ENCODE data around the gene GUCD1.
"Not testable (repeated sequence)": the region's sequence is repeated elsewhere in the genome, so short reads cannot be mapped to it uniquely, and the experiment has no call there.

The GUCD1 gene

DNA sequence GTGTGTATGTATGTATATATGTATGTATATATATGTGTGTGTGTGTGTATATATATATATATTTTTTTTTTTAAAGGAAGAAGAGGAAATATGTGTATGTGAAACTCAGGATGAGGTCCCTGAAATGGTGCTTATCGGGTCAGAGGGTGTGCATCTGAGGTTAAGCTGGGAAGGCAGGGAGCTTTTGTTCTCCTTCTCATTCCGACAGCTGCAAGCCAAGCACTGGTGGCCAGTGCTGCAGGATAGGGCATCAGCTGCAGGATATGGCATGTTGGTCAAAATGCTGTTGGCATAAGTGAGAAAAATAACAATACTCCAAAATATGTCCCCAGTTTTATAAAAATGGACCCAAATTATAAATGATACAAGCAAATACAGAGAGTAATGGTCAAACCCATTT lies 8.3 kb upstream of the GUCD1 start:
- DNase-seq, result no peak

DNA sequence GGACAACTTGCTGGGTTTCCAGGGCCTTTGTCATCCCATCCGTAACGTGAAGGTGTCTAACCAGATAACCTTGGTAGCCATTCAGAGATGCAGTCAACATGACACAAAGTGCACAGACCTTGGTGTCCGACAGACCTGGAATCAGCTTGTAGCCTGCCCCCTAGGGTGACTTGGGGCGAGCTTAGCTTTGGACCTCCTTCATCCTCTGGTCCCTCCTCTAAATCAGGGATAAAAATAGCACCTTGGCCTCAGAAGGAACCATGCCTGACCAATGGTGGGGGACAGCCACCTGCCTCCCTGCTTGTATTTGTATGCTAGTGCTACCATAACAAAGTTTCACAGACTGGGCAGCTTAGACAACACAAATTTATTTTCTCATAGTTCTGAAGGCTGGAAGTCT lies 4.5 kb upstream of the GUCD1 start:
- no peak for DNase-seq

DNA sequence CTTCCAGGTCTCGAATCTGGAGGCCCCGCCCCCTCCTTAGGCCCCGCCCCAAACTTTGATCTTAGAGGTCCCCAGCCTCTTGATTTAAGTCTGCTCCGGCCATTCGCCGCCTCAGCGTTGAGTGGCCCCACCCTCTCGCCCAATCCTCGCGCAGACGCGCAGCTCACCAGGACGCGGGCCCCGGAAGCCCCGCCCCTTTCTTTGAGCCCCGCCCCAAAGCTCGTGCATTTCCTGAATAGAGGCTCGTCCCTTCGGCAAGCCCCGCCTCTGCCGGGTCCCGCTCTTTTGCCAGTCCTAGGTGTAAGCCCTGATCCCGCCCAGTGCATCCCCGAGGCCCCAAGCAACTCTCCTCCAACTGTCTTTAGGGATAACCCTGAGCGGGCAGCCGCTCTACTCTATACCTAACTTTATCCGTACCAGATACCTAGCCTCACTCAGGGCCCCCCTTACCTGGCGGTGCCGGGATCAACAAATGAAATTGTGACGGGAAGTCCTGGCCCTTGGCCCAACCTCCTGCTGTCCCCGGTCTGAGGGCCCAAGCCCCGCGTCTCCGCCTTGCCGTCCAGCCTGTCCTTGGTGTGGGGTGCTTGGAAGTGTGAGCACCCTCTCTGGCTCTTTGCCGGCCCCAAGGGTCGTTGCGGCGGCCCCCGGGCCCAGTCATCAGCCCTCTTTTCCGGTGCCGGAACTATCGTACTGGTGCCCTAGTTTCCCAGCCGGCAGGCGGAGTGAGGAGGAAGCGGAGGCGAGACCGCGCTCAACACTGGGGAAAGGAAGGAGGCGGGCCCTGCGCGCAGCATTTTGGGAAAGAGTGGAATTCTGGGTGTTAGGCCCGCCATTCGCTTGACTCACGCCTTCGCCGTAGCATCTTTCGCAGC lies 464 bp upstream of the GUCD1 start, which contains the start of gene SNRPD3:
Gene SNRPD3 (plus strand): TSS at position 835 of the 875 bp plus-strand sequence. CDS start 1,676 bp downstream, outside the sequence.
- DNase-seq, result peak; percentile 98 to 100

DNA sequence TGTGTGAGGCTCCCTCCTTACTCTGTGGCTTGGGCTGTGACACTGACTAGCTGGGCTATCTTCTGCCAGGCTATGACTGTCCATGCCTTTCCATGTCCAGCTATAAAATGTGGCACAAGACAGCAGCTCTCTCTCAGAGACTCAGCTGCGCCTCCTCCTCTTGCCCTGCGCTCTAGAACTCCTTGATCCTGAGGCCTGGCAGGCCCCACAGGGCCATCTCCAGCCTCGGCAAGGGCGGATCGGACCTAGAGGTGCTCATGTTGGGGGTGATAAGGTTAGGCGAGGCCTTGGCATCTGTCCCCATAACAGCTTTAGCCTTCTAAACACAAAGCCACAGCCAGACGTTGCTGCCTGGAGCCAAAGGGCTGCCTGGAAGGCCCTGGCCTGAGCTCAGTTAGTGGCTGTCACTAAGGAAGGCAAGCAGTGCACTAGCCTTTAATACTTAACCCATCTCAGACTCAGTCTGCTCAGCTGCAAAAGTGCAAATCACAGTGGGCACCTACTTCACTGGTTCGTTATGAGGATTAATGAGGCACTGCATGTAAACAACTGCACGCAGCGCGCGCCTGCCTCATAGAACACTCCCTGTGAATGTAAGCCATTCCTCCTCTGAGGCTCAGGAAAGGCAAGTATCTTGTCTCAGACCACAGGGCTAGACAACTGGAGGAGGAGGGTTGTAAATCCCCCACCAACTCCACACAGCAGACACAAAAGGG lies 1.2 kb downstream of the GUCD1 start:
- DNase-seq, result no peak

DNA sequence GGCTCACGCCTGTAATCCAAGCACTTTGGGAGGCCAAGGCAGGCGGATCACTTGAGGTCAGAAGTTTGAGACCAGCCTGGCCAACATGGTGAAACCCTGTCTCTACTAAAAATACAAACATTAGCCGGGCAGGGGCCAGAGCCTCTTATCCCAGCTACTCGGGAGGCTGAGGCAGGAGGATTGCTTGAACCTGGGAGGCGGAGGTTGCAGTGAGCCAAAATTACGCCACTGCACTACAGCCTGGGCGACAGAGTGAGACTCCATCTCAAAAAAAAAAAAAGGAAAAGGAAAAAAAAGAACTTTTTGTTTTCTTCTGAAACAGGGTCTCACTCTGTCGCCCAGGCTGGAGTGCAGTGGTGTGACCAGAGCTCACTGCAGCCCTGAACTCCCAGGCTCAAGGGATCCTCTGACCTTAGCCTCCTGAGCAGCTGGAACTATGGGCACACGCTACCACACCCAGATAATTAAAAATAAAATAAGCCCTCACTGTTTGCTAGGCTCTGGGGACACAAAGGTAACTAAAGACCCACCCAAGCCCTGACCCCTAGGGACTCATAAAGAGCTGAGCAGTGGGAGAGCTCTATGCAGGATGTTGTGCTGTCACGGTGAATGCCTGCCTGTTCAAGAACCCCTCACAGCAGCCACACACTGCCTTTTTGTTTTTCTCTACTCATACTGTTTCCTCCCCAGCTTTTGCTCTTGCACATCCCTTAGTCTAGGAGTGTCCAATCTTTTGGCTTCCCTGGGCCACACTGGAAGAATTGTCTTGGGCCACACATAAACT lies 2.2 kb downstream of the GUCD1 start:
- DNase-seq, result not testable (repeated sequence)

DNA sequence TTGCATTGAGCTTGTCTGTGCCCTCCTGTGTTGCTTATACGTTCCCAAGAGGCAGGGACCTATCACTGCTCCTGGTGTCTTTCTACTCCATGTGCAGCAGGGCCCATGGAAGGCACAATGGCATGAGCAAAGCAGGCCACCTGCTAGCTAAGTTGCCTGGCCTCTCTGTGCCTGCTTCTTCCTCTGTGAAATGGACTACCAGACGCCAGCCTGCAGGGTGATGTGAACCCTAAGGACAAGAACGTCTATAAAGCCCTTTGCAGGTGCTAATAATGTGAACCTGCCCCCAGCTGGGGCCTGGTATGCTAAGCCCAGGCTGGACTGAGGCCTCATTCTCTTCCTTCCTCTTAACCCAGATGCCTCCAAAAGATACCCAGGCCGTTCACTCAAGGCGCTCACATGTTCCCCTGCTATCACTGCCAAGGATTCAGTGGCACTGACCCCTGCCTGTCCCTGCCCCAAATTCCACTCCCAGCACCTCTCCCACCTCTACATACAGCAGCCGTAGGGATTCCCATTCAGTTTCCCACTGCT lies 4.0 kb downstream of the GUCD1 start:
- DNase-seq, result no peak

DNA sequence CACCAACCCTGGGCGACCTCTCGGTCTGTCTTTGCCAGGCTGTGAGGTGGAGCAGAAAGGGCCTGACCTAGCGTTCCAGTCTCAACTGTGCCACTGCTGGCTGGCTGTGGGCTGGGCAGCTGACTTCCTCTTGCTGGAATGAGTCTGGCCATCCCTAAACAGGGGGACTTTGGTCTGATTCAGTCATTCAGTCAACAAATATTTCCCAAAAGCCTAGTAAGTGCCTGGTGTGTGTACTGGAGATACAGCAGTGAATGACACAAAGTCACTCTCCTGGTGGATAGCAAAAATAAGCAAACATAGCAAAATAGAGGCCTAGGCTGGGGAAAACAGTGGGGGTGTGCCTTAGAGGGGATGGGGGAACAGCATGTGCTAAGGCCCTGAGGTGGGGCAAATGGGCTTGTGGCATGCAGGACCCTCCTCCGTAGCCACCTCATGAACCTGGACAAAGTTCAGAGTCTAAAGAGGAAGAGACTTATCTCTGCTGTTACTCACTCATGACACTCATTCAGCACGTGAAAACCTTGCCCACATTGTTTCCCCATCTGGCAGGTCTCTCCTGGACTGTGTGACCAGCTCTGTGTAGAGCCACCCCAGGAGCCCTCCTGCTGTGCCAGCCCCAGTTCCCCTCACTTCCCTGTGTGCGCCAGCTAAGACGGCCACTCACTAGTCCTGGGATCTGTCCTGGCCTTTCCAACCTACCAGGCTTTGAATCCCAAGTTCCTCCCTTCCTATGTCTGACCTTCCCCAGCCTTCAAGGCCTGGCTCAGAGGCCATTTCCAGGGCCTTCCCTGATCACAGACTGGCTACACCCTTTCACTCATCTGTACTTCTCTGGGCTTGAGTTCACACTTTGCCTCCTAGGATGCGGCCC lies 4.7 kb downstream of the GUCD1 start:
- peak; percentile 54 to 76 for DNase-seq

DNA sequence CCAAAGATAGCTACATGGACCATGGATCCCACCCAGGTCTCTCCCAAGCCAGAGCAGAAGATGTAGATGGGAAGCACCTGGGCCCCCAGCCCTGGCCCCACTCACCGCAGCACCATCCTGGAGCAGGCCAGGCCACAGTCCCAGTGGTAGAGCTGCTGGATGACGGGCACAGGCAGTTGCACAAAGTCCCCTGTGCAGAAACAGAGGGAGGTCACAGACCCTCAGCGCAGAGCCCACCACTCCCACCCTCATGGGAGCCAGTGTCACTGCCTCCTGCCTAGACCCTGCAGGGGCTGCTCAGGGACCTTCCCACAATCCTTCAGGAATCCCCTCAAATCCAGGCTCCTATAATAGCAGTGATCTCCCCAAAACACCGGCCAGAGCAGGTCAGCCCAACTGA lies 6.1 kb downstream of the GUCD1 start:
- no peak for DNase-seq

DNA sequence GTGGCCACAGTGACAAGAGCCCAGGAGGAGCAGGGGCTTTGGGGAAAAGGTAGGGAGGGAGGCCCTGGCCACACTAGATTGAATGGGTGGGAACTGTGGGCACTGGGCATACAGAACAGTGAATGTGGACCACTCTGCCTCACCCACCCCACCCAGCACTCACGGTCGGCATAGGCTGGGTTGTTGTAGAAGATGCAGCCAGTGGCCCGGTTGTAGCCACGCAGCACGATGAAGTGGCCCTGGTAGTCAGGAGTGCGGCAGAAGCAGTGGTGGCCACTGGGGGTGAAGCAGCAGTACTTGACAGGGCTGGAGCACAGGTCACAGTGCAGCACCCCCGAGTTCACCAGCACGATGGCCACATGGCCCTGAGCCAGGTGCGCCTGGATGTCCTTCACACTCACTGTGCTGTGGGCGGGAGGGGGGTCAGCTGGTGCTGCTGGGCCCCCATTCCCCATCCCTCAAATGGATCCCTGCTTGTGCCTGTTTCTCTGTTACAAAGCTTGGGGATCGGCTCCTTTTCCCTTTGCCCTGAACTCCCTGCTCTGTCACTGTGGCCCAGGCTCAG lies 11.2 kb downstream of the GUCD1 start:
- no peak for DNase-seq

DNA sequence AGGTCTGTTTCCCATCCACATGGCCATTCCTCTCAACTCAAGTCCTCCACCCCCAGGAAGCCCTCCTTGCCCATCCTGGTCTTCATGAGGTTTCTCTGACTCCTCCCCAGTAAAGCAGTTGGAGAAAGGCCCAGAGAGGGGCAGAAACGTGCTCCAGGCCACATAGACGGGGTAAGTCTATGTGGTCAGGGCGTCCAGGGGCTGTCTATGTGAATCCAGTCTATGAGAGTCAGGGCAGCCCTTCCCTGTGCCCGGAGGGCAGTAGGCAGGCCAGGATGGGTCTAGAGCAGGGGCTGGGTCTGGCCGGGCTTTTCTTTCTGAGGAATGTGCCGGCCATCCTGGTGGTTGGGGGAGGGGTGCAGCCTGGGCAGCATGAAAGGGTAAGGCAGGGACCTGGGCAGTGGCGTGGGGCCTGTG lies 11.7 kb downstream of the GUCD1 start:
- no peak for DNase-seq

DNA sequence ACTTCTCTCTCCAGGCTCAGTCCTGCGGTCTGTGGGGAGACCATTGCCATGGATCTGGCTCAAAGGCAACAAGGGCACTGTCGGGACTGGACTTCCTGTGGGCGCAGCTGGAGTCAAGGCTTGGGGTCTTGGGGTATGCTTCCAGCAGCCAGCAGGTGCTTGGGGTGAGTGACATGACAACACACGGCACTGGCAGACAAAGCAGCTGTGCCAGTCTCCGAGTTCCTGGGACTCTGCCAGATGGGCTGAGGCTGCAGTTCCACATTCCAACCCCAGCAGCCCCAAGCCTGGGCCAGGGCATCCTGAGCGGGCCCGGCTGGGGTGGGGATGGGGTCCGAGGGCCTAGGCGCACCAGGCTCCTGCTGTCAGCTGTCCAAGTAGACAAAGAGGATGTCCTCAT lies 12.3 kb downstream of the GUCD1 start:
- DNase-seq, result no peak

DNA sequence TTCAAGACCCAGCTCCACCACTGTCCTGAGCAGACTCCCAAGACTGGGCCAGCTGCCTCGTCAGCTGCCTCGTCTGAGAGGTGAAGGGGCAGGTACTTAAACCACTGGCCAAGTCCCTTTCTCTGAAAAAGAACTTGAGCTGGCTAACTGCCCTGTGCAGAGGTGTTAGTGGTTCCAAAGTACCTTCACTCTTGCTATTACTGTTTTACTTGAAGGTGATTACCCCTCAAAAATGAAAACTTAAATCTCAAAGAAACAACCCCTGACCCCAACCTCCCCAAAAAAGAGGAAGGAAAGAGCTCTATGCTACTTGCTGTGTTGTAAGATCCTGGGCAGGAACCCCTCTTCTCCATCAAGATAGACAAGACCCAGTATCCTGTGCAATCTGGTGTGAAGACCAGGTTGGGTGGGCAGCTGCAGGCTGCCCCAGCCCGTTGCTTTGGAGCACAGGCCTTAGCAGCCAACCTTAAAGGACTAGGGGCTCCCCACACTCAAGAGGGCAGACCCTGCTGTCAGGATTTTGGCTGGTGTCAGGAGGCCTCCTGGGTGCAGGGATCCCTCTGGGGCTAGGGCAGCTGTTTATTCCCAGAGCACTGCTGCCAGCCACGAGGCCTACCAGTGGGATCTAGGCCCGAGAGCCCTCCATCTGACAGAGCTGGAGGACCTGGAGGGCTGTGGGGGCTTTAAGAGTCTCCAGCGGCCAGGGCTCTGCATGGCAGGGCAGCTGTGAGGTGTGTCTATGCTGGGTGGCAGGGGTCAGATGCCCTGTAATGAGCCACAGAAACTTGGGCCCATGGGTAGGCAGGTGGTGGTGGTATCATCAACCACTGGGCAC lies 13.0 kb downstream of the GUCD1 start:
- DNase-seq, result no peak

DNA sequence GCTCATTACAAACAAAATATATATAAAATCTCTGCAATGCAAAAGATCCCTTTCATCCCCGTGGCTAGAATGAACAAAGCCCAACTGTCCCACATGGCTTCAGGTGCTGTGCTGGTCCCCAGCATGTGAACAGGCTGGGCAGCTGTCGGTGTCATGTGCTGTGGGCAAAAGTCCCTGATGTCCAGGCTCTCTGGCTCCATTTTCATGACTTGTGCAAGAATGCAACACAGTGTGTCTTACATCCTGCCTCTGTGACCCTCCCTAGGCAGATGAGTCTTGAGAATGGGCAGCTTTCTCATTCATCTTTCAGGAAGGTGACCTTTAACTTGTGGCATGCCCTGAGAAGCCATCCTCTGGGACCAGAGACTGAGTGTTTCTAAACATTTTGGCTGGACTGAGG lies 14.5 kb downstream of the GUCD1 start:
- no peak for DNase-seq

DNA sequence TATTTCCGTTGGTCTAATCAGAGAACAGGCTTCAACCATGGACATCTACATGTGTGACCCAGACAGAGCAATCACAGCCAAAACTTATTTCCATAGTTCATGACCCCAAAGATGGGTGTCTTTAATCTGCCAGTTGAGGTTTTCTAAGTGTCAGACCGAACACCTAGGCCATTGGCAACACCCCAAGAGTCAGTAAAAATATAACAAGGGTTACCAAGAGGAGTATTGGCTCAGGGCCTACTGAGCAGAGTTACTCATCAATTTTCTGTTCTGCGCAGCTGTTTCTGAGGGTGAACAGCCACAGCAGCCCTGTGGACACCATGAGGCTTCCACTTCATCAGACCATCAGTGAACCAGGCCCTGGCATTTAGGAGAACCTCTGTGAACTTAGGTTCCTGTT lies 18.8 kb downstream of the GUCD1 start:
- DNase-seq, result no peak

DNA sequence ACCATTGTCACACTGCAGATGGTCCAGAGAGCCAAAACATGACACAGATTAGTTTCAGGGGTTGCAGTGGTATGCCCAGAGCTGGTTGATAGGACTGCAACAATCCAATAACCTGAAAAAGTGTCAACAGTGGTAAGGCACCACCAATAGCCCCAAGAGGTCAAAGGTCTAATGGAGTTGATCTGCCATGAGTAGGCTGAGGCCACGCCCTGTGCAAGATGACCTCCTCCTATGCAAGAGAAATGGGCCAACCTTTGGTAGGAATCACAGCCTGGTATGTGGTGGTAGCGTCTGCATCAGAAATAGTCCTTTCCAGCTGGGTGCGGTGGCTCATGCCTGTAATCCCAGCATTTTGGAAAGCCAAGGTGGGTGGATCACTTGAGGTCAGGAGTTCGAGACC lies 19.6 kb downstream of the GUCD1 start:
- no peak for DNase-seq

DNA sequence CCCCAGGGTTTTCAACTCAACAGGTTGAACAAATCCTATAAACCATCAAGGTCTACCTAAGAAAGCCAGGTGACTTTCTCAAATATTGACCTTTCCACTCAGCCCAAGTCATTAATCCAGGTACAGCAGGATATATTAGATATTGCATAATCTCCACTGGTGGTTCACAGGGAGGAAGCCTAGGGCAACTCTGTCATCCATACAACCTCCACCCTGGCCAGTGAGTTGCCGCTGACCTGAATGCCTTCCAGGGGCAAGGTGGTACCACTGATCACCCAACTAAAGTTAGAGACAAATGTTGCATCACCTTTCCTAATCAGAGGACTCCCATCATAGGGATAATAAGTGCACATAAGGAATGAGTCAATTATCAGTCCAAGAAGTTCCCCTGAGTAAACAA lies 22.9 kb downstream of the GUCD1 start:
- DNase-seq, result no peak

DNA sequence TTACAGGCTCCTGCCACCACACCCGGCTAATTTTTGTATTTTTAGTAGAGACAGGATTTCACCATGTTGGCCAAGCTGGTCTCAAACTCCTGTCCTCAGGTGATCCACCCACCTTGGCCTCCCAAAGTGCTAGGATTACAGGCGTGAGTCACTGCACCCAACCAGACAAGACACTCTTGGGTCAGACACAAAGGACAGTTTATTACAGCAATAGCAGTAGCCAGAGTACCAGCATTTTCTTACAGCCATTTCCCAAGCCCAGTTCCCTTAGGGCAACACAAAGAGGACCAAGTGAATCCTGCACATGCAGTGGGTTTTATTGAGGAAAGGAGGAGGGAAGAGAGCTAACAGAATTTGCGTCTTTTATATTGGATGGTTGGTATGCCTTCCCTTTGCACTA lies 24.0 kb downstream of the GUCD1 start:
- not testable (repeated sequence) for DNase-seq

DNA sequence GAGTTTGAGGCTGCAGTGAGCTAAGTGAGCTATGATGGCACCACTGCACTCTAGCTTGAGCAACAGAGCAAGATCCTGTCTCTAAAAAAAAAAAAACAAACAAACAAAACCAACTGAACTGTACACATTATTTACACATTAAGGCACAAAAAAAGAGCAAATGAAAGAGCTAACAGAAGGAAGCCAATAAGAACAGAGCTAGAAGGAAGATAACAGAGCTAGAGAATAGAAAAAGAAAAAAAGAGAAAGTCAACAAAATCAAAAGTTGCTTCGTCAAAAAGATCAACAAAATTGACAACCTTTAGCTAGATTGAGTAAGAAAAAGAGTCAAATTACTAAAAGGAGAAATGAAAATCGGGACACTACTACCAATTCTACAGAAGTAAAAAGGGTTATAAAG lies 25.0 kb downstream of the GUCD1 start:
- DNase-seq, result no peak

DNA sequence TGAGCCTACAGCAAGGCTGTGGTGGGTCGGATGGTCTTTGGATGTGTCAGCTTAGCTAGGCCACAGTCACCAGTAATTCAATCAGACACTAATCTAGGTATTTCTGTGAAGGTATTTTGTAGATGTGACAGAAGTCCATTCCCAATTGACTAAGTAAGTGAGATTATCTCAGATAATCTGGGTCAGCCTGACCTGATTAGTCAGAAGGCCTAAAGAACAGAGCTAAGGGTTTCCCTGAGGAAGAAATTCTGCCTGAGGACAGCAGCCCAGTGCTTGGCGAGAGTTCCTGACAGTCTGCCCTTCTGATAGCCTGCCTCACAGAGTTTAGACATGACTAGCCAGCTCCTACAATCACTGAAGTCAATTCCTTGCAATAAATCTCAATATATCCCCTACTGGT lies 28.7 kb downstream of the GUCD1 start:
- no peak for DNase-seq

DNA sequence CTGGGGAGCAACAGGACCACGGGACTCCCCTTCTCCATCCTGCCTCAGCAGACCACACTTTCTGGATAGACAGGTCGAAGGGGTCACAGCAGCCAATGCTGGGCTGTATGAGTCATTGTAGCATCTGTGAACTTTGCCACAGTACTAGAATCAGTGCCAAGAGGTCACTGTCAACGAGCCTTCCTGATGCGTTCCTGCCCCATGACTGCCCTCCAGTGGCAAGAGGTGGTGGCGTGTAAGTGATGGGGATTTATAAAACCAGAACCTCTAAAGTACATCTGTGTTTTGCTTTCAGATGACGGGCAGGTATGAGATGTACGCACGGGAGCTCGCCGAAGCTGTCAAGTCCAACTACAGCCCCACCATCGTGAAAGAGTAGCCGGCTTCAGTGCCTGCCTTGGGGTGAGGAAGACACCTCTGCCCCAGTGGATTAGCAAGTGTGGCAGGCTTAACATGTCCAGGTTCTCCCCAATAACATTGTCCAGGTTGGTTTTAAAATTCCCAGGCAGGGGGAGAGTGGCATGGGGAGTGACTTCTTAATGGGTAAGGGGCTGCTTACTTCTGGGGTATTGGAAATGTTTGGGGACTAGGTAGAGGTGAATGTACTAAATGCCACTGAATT lies 29.4 kb downstream of the GUCD1 start:
- peak; percentile 75 to 93 for DNase-seq
